ENCODE measurements around the gene AACS. TPM values are rescaled to one million over a fixed set of nuclear protein-coding genes. Genes with fewer than 3 reads are reported as not detected.
"Not testable (repeated sequence)": the region's sequence is repeated elsewhere in the genome, so short reads cannot be mapped to it uniquely, and the experiment has no call there.

Gene AACS, protein sequence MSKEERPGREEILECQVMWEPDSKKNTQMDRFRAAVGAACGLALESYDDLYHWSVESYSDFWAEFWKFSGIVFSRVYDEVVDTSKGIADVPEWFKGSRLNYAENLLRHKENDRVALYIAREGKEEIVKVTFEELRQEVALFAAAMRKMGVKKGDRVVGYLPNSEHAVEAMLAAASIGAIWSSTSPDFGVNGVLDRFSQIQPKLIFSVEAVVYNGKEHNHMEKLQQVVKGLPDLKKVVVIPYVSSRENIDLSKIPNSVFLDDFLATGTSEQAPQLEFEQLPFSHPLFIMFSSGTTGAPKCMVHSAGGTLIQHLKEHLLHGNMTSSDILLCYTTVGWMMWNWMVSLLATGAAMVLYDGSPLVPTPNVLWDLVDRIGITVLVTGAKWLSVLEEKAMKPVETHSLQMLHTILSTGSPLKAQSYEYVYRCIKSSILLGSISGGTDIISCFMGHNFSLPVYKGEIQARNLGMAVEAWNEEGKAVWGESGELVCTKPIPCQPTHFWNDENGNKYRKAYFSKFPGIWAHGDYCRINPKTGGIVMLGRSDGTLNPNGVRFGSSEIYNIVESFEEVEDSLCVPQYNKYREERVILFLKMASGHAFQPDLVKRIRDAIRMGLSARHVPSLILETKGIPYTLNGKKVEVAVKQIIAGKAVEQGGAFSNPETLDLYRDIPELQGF
- 10 to 100 TPM; 36.7 to 54.6 TPM for total RNA-seq

DNA sequence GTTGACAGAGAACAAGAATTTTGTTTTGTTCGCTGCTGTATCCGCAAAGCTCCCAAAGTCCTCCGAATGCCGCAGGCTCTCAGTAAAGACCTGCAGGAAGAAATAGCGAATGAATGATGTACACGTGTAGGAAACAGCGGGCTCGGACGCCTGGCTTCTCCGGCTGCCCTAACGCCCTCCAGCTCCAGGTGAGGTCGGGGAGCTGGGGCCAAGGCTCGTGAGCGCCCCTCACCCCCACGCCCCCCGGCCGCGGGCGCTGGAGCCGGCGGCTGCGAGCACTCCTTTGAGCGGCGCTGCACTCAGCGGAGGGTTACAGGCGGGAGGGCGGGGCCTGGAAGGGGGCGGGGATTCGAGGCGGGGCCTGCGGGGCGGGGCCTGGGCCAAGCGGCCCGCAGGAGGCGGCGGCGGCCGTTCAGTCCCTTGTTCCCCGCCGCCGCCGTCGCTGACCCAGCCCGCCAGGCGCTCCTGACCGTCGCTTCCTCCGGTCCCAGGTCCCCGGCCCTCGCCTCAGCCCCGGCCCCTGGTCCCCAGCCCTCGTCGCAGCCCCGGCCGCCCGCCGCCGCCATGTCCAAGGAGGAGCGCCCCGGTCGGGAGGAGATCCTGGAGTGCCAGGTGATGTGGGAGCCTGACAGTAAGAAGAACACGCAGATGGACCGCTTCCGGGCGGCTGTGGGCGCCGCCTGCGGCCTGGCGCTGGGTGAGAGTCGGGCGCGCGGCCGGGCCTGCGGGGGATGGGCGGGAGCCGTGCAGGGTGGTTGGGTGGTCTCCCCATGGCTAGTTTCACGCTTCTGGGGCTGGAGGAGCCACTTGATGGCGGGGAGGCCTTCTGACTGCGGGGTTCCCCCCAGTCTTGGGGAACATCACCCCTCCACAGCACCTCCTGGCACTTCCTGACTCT lies at the start of gene AACS:
AACS (plus strand) TSS at position 415 of the 898 bp plus-strand sequence; CDS start at position 565, 150 bp downstream.
- H3K27me3 Mint-ChIP-seq = peaks cover 7 to 10% of the 10 kb centered on the region in 2 donors
- peaks cover 13 to 20% of the 10 kb centered on the region in 2 donors for H3K4me1 Mint-ChIP-seq (ENCODE audit: low read depth in 2 of 2)
- no peaks in the 10 kb centered on the region for H3K36me3 Mint-ChIP-seq
- H3K4me3 Mint-ChIP-seq = peak within 1 kb of the TSS; percentile 81
- peak within 1 kb of the TSS in 1 of 2 donors; percentile 26 for H3K27ac Mint-ChIP-seq
- H3K9me3 Mint-ChIP-seq = no peaks in the 10 kb centered on the region
- ATAC-seq (peak; percentile 98 to 99), DNase-seq (ENCODE audit: low spot score) (peak; percentile 83)

DNA sequence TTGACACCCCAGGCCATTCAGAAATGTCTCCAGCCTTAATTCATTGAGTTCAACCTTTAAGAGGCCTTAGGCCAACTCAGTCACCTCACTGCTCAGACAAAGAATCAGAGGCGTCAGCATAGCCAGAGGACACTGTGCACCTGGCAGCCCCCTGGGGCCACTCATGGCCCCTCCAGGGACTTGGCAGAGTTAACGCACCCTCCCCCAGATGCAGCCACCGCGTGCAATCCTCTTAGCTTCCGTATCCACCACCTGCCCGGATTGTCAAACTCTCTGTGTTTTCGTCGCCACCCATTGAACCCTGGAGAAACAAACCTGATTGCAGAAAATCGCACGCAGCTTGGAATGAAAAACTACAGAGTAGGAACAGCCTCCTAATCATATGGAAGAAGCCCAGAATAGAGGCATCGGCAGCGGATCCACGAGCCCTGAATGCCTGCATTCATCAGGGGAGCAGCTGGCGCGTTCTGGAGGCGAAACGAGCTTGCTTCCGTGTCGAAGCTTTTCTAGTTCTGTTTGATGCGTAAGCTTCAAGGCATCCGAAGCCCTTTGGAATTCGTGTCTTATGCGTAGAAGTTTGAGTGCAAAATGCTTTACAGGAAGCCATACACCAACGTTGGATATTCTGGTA lies 49.4 kb upstream of the AACS start:
- Mint-ChIP-seq H3K4me3 (no peak overlapping the region), H3K4me1 (ENCODE audit: low read depth in 2 of 2) (no peaks in the 10 kb centered on the region), H3K27me3 (no peaks in the 10 kb centered on the region), H3K36me3 (peaks cover 5% of the 10 kb centered on the region), H3K27ac (no peak overlapping the region), H3K9me3 (no peaks in the 10 kb centered on the region)
- DNase-seq (ENCODE audit: low spot score) (no peak), ATAC-seq (no peak)

DNA sequence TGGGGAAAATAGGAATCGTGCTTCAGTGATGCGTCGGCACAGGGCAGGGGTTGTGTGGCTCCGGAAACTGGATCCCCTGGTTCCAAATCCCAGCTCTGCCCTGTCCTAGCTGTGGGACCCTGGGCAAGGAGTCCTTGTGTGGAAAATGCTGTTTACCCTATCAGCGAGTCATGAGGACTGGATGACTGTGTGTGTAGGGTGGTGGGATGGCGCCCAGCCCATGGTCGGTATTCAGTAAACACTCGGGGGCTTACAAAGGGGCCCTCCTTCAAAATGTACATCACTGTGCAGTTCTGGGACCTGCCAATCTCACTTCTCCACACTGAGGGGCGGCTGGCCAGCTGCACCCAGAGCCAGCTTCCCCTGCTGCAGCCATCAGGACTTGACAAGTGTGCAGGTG lies 47.4 kb upstream of the AACS start:
- Mint-ChIP-seq H3K9me3 (no peaks in the 10 kb centered on the region), H3K27ac (no peak overlapping the region), H3K36me3 (peaks cover 5% of the 10 kb centered on the region), H3K4me3 (no peak overlapping the region), H3K27me3 (no peaks in the 10 kb centered on the region), H3K4me1 (ENCODE audit: low read depth in 2 of 2) (no peaks in the 10 kb centered on the region)
- ATAC-seq (no peak), DNase-seq (ENCODE audit: low spot score) (no peak)

DNA sequence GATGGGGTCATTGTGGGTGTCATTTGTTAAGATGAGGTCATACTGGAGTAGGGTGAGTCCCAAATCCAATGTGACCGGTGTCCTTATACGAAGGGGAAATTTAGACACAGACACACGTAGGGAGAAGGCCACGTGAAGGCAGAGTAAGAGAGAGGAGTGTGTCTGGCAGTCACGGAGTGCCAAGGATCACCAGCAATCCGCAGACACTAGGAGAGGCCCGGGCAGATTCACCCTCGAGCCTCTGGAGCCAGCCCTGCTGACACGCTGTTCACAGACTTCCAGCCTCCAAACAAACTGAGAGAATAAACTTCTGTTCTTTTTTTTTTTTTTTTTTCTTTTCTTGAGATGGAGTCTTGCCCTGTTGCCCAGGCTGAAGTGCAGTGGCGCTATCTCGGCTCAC lies 46.9 kb upstream of the AACS start:
- Mint-ChIP-seq H3K9me3 (no peaks in the 10 kb centered on the region), H3K4me1 (ENCODE audit: low read depth in 2 of 2) (no peaks in the 10 kb centered on the region), H3K4me3 (no peak overlapping the region), H3K36me3 (peaks cover 5% of the 10 kb centered on the region), H3K27me3 (no peaks in the 10 kb centered on the region), H3K27ac (no peak overlapping the region)
- no peak for DNase-seq (ENCODE audit: low spot score)
- no peak for ATAC-seq

DNA sequence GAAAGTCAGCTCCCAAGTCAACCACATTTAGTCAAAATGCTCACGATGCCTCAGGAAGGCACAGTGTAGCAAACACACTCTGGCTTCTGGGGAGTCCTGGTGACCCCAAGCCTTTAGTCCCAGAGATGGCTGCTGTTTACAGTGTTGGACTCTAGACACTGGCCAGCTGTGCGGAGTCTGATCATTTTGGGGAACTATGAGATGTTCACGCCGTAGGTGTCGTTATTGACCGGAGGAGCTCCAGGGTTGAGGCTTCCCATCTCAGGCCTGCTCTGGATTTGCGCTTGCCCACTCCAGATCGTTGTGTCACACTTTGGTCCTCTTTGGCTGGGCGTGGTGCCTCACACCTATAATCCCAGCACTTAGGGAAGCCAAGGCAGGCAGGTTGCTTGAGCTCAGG lies 44.1 kb upstream of the AACS start:
- H3K27me3 Mint-ChIP-seq = no peaks in the 10 kb centered on the region
- H3K36me3 Mint-ChIP-seq = peaks cover 5% of the 10 kb centered on the region
- DNase-seq (ENCODE audit: low spot score) (no peak), ATAC-seq (no peak)
- H3K27ac Mint-ChIP-seq = no peak overlapping the region
- no peak overlapping the region for H3K4me3 Mint-ChIP-seq
- no peaks in the 10 kb centered on the region for H3K9me3 Mint-ChIP-seq
- H3K4me1 Mint-ChIP-seq (ENCODE audit: low read depth in 2 of 2) = no peaks in the 10 kb centered on the region

DNA sequence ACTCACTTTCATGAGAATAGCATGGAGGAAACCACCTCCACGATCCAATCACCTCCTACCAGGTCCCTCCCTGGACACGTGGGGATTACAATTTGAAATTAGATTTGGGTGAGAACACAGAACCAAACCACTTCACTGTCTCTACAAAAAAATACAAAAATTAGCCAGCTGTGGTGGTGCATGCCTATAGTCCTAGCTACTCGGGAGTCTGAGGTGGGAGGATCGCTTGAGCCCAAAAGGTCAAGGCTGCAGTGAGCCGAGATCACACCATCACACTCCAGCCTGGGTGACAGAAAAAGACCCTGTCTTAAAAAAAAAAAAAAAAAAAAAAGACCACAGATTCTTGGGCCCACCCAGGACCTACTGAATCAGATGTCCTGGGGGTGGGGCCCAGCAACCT lies 43.5 kb upstream of the AACS start:
- H3K27ac Mint-ChIP-seq = no peak overlapping the region
- no peaks in the 10 kb centered on the region for H3K4me1 Mint-ChIP-seq (ENCODE audit: low read depth in 2 of 2)
- ATAC-seq (no peak), DNase-seq (ENCODE audit: low spot score) (no peak)
- H3K27me3 Mint-ChIP-seq = no peaks in the 10 kb centered on the region
- no peak overlapping the region for H3K4me3 Mint-ChIP-seq
- no peaks in the 10 kb centered on the region for H3K9me3 Mint-ChIP-seq
- peaks cover 5% of the 10 kb centered on the region for H3K36me3 Mint-ChIP-seq

DNA sequence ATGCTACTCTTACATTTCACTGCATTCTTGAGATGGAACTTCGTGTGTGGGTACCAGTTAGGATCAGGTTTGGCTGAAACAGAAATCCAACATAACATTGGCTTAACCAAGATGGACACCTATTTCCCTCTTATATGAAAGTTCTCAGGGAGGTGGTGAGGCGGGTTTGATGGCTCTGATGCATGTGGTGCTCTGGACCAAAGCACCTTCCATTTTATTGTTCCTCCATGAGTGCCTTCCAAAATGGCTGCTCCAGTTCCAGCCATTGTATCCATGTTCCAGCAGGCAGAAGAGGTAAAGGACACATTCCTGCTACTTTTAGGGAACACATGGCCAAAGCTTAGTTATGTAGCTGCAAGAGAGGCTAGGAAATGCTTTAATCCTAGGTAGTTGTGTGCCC lies 42.2 kb upstream of the AACS start:
- no peak overlapping the region for H3K4me3 Mint-ChIP-seq
- no peaks in the 10 kb centered on the region for H3K9me3 Mint-ChIP-seq
- no peaks in the 10 kb centered on the region for H3K4me1 Mint-ChIP-seq (ENCODE audit: low read depth in 2 of 2)
- H3K36me3 Mint-ChIP-seq = peaks cover 4% of the 10 kb centered on the region
- no peak overlapping the region for H3K27ac Mint-ChIP-seq
- H3K27me3 Mint-ChIP-seq = no peaks in the 10 kb centered on the region
- ATAC-seq (no peak), DNase-seq (ENCODE audit: low spot score) (no peak)

DNA sequence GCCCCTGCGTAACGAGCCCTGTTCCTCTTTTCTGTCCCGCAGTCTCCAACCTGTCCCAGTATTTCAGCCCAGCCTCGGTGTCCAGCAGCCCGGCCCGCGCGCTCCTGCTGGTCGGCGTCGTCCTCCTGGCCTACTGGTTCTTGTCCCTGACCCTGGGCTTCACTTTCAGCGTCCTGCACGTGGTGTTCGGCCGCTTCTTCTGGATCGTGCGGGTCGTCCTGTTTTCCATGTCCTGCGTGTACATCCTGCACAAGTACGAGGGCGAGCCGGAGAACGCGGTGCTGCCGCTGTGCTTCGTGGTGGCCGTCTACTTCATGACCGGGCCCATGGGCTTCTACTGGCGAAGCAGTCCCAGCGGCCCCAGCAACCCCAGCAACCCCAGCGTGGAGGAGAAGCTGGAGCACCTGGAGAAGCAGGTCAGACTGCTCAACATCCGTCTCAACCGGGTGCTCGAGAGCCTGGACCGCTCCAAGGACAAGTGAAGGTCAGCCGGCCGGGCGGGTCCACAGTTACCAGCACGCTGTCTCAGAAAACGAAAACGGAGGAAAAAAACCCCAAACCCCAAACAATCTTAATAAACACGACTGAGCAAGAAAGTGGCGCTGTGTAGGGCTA lies 40.2 kb upstream of the AACS start:
- no peaks in the 10 kb centered on the region for H3K27me3 Mint-ChIP-seq
- H3K27ac Mint-ChIP-seq = no peak overlapping the region
- H3K4me1 Mint-ChIP-seq (ENCODE audit: low read depth in 2 of 2) = no peaks in the 10 kb centered on the region
- ATAC-seq (no peak), DNase-seq (ENCODE audit: low spot score) (no peak)
- H3K4me3 Mint-ChIP-seq = no peak overlapping the region
- no peaks in the 10 kb centered on the region for H3K9me3 Mint-ChIP-seq
- H3K36me3 Mint-ChIP-seq = no peaks in the 10 kb centered on the region

DNA sequence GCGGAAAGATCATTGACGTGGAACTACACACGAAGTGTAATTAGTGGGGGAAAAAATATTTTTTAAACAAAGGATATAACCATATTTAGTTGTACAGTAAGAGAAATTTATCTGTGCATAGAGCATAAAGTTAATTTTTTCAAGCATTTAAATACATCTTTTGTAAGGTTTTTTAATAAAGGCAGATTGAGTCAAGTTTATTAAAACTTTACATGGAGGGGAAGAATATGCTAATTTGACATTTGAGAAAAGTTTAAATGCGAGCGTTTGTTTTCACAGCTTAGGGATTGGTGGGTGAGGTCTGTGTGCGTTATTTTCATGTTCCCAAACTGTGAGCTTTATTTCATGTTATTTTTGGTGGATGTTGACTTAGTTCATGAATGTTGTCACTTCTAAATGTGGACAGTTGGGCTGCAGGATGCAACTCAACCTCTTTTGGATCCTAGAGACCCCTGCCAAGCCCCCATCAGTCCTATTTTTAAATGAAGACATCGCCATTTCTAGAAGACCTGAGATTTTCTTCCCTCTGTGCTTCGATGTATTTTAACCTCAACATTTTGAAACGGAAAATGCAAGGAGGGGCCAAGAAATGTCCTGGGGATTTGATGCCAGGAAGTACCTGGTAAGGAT lies 39.5 kb upstream of the AACS start:
- no peak overlapping the region for H3K4me3 Mint-ChIP-seq
- no peaks in the 10 kb centered on the region for H3K4me1 Mint-ChIP-seq (ENCODE audit: low read depth in 2 of 2)
- no peak overlapping the region for H3K27ac Mint-ChIP-seq
- H3K9me3 Mint-ChIP-seq = no peaks in the 10 kb centered on the region
- no peaks in the 10 kb centered on the region for H3K27me3 Mint-ChIP-seq
- H3K36me3 Mint-ChIP-seq = no peaks in the 10 kb centered on the region
- DNase-seq (ENCODE audit: low spot score) (no peak), ATAC-seq (no peak)

DNA sequence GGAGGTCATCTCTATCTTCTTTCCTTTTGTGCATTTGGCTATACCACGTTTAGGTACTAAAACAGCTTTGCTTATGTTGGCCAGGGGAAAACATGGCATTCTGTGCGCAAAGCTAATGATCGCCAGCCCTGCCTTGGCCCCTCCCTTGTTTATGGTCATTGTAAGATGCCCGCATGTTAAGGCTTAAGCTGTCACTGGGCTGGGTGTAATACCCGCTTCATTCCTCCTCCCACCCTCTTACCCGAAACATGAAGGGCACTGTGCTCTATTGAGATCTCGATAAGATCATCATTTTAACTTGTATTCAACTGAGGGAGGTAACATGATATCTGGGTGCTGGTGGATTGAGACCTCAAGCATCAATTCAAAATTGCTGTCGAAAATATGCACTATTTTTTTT lies 37.1 kb upstream of the AACS start:
- H3K9me3 Mint-ChIP-seq = no peaks in the 10 kb centered on the region
- DNase-seq (ENCODE audit: low spot score) (no peak), ATAC-seq (no peak)
- H3K4me1 Mint-ChIP-seq (ENCODE audit: low read depth in 2 of 2) = no peaks in the 10 kb centered on the region
- H3K27ac Mint-ChIP-seq = no peak overlapping the region
- no peaks in the 10 kb centered on the region for H3K27me3 Mint-ChIP-seq
- H3K36me3 Mint-ChIP-seq = no peaks in the 10 kb centered on the region
- no peak overlapping the region for H3K4me3 Mint-ChIP-seq

DNA sequence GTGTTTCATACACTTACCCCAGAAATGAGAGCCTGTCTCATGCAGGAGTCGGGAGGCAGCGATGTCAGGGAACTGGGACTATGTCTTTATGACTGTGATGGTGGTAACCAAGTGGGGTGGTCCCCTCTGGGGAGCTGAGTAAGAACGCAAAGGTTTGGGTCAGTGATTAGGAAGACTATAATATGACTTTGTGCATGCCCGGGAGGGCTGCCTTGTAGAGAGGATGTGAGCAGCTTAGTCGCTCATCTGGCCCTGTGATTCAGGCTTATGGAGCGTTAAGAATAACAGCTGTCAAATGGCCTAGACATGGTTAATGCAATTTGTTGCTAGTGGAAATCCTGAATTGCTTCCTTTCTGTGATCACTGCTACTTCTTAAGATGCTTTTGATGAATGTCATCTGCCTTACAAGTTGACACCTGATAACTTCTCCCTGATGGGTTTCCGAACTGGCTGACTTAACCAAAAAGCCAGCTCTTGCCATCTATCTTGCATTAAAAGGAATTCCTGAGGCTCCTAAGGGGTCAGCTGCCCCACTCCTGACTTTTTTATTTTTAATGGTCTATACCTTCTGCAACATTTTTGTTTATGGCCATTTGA lies 35.4 kb upstream of the AACS start:
- Mint-ChIP-seq H3K9me3 (no peaks in the 10 kb centered on the region), H3K27ac (no peak overlapping the region), H3K27me3 (no peaks in the 10 kb centered on the region), H3K4me3 (no peak overlapping the region), H3K36me3 (no peaks in the 10 kb centered on the region), H3K4me1 (ENCODE audit: low read depth in 2 of 2) (no peaks in the 10 kb centered on the region)
- DNase-seq (ENCODE audit: low spot score) = no peak
- ATAC-seq = no peak

DNA sequence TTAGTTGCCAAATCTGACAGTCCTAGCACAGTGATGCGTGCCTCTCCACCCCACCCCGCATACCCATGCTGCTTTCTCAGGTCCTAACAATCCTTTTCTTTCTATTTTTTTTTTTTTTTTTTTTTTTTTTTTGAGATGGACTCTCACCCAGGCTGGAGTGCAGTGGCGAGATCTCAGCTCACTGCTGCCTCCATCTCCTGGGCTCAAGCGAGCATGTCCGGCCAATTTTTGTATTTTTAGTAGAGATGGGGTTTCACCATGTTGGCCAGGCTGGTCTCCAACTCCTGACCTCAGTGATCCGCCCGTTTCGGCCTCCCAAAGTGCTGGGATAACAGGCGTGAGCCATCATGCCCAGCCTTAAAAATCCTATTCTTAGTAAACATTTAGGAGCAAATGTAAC lies 33.8 kb upstream of the AACS start:
- H3K4me1 Mint-ChIP-seq (ENCODE audit: low read depth in 2 of 2); DNase-seq (ENCODE audit: low spot score); H3K36me3 Mint-ChIP-seq; ATAC-seq; H3K27ac Mint-ChIP-seq; H3K9me3 Mint-ChIP-seq; H3K27me3 Mint-ChIP-seq; H3K4me3 Mint-ChIP-seq: not testable (repeated sequence)
